ENCODE measurements around the gene SHQ1.
A peak's percentile ranks its signal among the peaks of the same experiment; 100 is the strongest.

Gene SHQ1

GRCh38 chr3:72784226-72784625 lies 64.0 kb downstream of the SHQ1 start:
- Histone ChIP-seq H3K27me3 (ENCODE audit: insufficient read depth, low read depth, severe bottlenecking) (no peaks in the 10 kb centered on the region), H3K4me3 (ENCODE audit: low read depth, low read length) (no peak overlapping the region), H3K27ac (no peak overlapping the region), H3K36me3 (no peaks in the 10 kb centered on the region; the same call in none of the 2 replicates), H3K9me3 (ENCODE audit: severe bottlenecking) (no peaks in the 10 kb centered on the region)
- no peak for DNase-seq
- no peak for TF ChIP-seq CTCF (IDR thresholded peaks at IDR 0.05; ENCODE audit: low read depth, low read length)

- Histone ChIP-seq H3K9me3 (ENCODE audit: severe bottlenecking) (no peaks in the 10 kb centered on the region), H3K27ac (no peak overlapping the region), H3K4me3 (ENCODE audit: low read depth, low read length) (no peak overlapping the region), H3K27me3 (ENCODE audit: insufficient read depth, low read depth, severe bottlenecking) (no peaks in the 10 kb centered on the region), H3K36me3 (no peaks in the 10 kb centered on the region; the same call in none of the 2 replicates)
- TF ChIP-seq CTCF (IDR thresholded peaks at IDR 0.05; ENCODE audit: low read depth, low read length): no peak
- DNase-seq: no peak
Observed at GRCh38 chr3:72782521-72782920, 65.7 kb downstream of the SHQ1 start.

- H3K9me3 ChIP-seq (ENCODE audit: severe bottlenecking): no peaks in the 10 kb centered on the region
- TF ChIP-seq CTCF (IDR thresholded peaks at IDR 0.05; ENCODE audit: low read depth, low read length): no peak
- peak overlapping the region; percentile 68 for H3K27ac ChIP-seq
- peak; percentile 54 for DNase-seq
- H3K4me3 ChIP-seq (ENCODE audit: low read depth, low read length): no peak overlapping the region
- no peaks in the 10 kb centered on the region for H3K27me3 ChIP-seq (ENCODE audit: insufficient read depth, low read depth, severe bottlenecking)
- H3K36me3 ChIP-seq: no peaks in the 10 kb centered on the region
Observed at GRCh38 chr3:72769758-72770540, 78.3 kb downstream of the SHQ1 start.

GRCh38 chr3:72768936-72769335 lies 79.3 kb downstream of the SHQ1 start:
- DNase-seq: peak; percentile 27
- H3K27me3 ChIP-seq (ENCODE audit: insufficient read depth, low read depth, severe bottlenecking): no peaks in the 10 kb centered on the region
- H3K4me3 ChIP-seq (ENCODE audit: low read depth, low read length): no peak overlapping the region
- H3K36me3 ChIP-seq: no peaks in the 10 kb centered on the region
- H3K27ac ChIP-seq: peak overlapping the region; percentile 68
- no peak for TF ChIP-seq CTCF (IDR thresholded peaks at IDR 0.05; ENCODE audit: low read depth, low read length)
- H3K9me3 ChIP-seq (ENCODE audit: severe bottlenecking): no peaks in the 10 kb centered on the region

GRCh38 chr3:72768481-72768880 lies 79.8 kb downstream of the SHQ1 start:
- no peak for DNase-seq
- Histone ChIP-seq H3K9me3 (ENCODE audit: severe bottlenecking) (no peaks in the 10 kb centered on the region), H3K27me3 (ENCODE audit: insufficient read depth, low read depth, severe bottlenecking) (no peaks in the 10 kb centered on the region), H3K27ac (peak overlapping the region; percentile 68), H3K36me3 (no peaks in the 10 kb centered on the region), H3K4me3 (ENCODE audit: low read depth, low read length) (no peak overlapping the region)
- no peak for TF ChIP-seq CTCF (IDR thresholded peaks at IDR 0.05; ENCODE audit: low read depth, low read length)

- H3K27ac ChIP-seq: peak overlapping the region; percentile 68
- H3K4me3 ChIP-seq (ENCODE audit: low read depth, low read length): no peak overlapping the region
- no peak for TF ChIP-seq CTCF (IDR thresholded peaks at IDR 0.05; ENCODE audit: low read depth, low read length)
Observed at GRCh38 chr3:72768006-72768441, 80.2 kb downstream of the SHQ1 start.

More at GRCh38 chr3:72768006-72768441, 80.2 kb downstream of the SHQ1 start:
- no peaks in the 10 kb centered on the region for H3K9me3 ChIP-seq (ENCODE audit: severe bottlenecking)
- H3K36me3 ChIP-seq: no peaks in the 10 kb centered on the region
- no peak for DNase-seq
- H3K27me3 ChIP-seq (ENCODE audit: insufficient read depth, low read depth, severe bottlenecking): no peaks in the 10 kb centered on the region

All from WERI-Rb-1 (cell line).